GM23338 (cell line): ENCODE measurements around the gene B4GALT5. TPM values are rescaled to one million over a fixed set of nuclear protein-coding genes. Genes with fewer than 3 reads are reported as not detected.

Experiments
- ATAC-seq: fragments of 200-7000 bp; cut with Tn5 transposase; 3 replicates; pipeline ENCODE4 v1.9.1; 2020
- DNase-seq: peaks from one replicate; pipeline ENCODE4 v3.0.0-alpha.2; 2015; ENCODE audit warnings: low spot score
- H2AFZ ChIP-seq: fragments of 200-600 bp; sonication (generic); 2 replicates; pipeline ENCODE4 v1.8.0; 2016; ENCODE audit warnings: antibody characterized with exemption, mild to moderate bottlenecking, moderate library complexity
- H3F3A ChIP-seq: fragments of 200-600 bp; sonication (generic); replicated peaks from 2 replicates; pipeline ENCODE4 v1.8.0; 2017; ENCODE audit warnings: antibody characterized with exemption, mixed run types, low read depth
- H3K27ac ChIP-seq: fragments of 200-600 bp; sonication (generic); 2 replicates; pipeline ENCODE4 v1.6.1; 2016; ENCODE audit warnings: low read depth
- H3K27me3 ChIP-seq: fragments of 200-600 bp; sonication (generic); 2 replicates; pipeline ENCODE4 v1.8.0; 2016; ENCODE audit warnings: mild to moderate bottlenecking, mixed run types, moderate library complexity; ENCODE audit not compliant: insufficient read depth
- H3K36me3 ChIP-seq: fragments of 200-600 bp; sonication (generic); 2 replicates; pipeline ENCODE4 v1.8.0; 2016; ENCODE audit warnings: mild to moderate bottlenecking; ENCODE audit not compliant: insufficient read depth
- H3K4me1 ChIP-seq: fragments of 200-600 bp; sonication (generic); 2 replicates; pipeline ENCODE4 v1.8.0; 2016; ENCODE audit warnings: mild to moderate bottlenecking, moderate library complexity; ENCODE audit not compliant: insufficient read depth
- H3K4me2 ChIP-seq: fragments of 200-600 bp; sonication (generic); 2 replicates; pipeline ENCODE4 v1.7.1; 2017; ENCODE audit warnings: mixed run types
- H3K4me3 ChIP-seq: fragments of 200-600 bp; sonication (generic); 2 replicates; pipeline ENCODE4 v1.6.1; 2016; ENCODE audit warnings: mixed run types
- H3K79me2 ChIP-seq: fragments of 200-600 bp; sonication (generic); replicated peaks from 2 replicates; pipeline ENCODE4 v1.8.0; 2017; ENCODE audit warnings: mild to moderate bottlenecking; ENCODE audit not compliant: insufficient read depth
- H3K9me2 ChIP-seq: fragments of 200-600 bp; sonication (generic); 2 replicates; pipeline ENCODE4 v1.8.0; 2017; ENCODE audit not compliant: insufficient read depth
- H4K20me1 ChIP-seq: fragments of 200-600 bp; sonication (generic); replicated peaks from 2 replicates; pipeline ENCODE4 v1.8.0; 2017; ENCODE audit warnings: mild to moderate bottlenecking; ENCODE audit not compliant: insufficient read depth
- H3K27ac Mint-ChIP-seq: 2 replicates; pipeline ENCODE4 v1.8.0; 2020; ENCODE audit warnings: inconsistent platforms, mild to moderate bottlenecking, moderate library complexity, mixed read lengths
- H3K27me3 Mint-ChIP-seq: 3 replicates; pipeline ENCODE4 v1.8.0; 2022; ENCODE audit warnings: low read depth, mild to moderate bottlenecking, moderate library complexity, mixed read lengths, inconsistent platforms; ENCODE audit not compliant: insufficient read depth, poor library complexity
- H3K36me3 Mint-ChIP-seq: 3 replicates; pipeline ENCODE4 v1.8.0; 2021; ENCODE audit warnings: low read depth, mild to moderate bottlenecking, inconsistent platforms, moderate library complexity, mixed read lengths
- H3K4me1 Mint-ChIP-seq: 3 replicates; pipeline ENCODE4 v1.8.0; 2020; ENCODE audit warnings: mild to moderate bottlenecking, inconsistent platforms, mixed read lengths
- H3K4me3 Mint-ChIP-seq: 3 replicates; pipeline ENCODE4 v1.8.0; 2021; ENCODE audit warnings: moderate library complexity, mild to moderate bottlenecking, inconsistent platforms, mixed read lengths
- H3K9me3 Mint-ChIP-seq: 3 replicates; pipeline ENCODE4 v1.8.0; 2020; ENCODE audit warnings: moderate library complexity, mild to moderate bottlenecking, inconsistent platforms, mixed read lengths
- CTCF ChIP-seq, 2 experiments: fragments of 200-600 bp in 1 of 2; sonication (generic) in 1 of 2; conservative IDR thresholded peaks; 2 replicates each; pipeline versions ENCODE4 v1.5.1 to v1.6.1; 2016 to 2017; ENCODE audit warnings: antibody characterized with exemption in 2 of 2, low read depth in 2 of 2, mild to moderate bottlenecking in 2 of 2, moderate library complexity in 1 of 2
- ETS1 ChIP-seq: IDR thresholded peaks from 2 replicates; pipeline ENCODE4 v1.6.1; 2016; ENCODE audit warnings: antibody characterized with exemption
- JUNB ChIP-seq: IDR thresholded peaks from one replicate; pipeline ENCODE4 v1.6.1; 2016; ENCODE audit warnings: antibody characterized with exemption; ENCODE audit not compliant: unreplicated experiment
- NANOG ChIP-seq: IDR thresholded peaks from 2 replicates; pipeline ENCODE4 v1.6.1; 2016; ENCODE audit warnings: antibody characterized with exemption, borderline replicate concordance
- REST ChIP-seq: IDR thresholded peaks from one replicate; pipeline ENCODE4 v1.6.1; 2018; ENCODE audit warnings: antibody characterized with exemption; ENCODE audit not compliant: unreplicated experiment
- STAT1 ChIP-seq: IDR thresholded peaks from one replicate; pipeline ENCODE4 v1.6.1; 2016; ENCODE audit warnings: antibody characterized with exemption; ENCODE audit not compliant: unreplicated experiment
- ZNF114 ChIP-seq: fragments of 250-450 bp; sonication (Bioruptor Pico); IDR thresholded peaks from 2 replicates; pipeline ENCODE4 v1.5.0; 2020; ENCODE audit warnings: mild to moderate bottlenecking, moderate library complexity
- ZNF331 ChIP-seq: fragments of 250-450 bp; sonication (Bioruptor Pico); IDR thresholded peaks from 2 replicates; pipeline ENCODE4 v1.5.0; 2020; ENCODE audit warnings: low read depth, mild to moderate bottlenecking, moderate library complexity
- ZNF462 ChIP-seq: fragments of 250-450 bp; sonication (Bioruptor Pico); IDR thresholded peaks from 2 replicates; pipeline ENCODE4 v1.5.0; 2020; ENCODE audit warnings: mild to moderate bottlenecking, moderate library complexity
- polyA plus RNA-seq: library from polyadenylated mRNA; unstranded; fragments of >200 nt; fragmentation: Nextera tagmentation; extraction: Ambion mirVana; gene quantifications from 2 replicates; pipeline ENCODE4 v1.2.1, GENCODE V29; 2016
- total RNA-seq: library from RNA; depleted of rRNA; stranded (reverse); fragments of >200 nt; shearing (Covaris generic); gene quantifications from 2 replicates; pipeline ENCODE4 v1.2.3, GENCODE V29; 2014

B4GALT5 gene
- total and polyA plus RNA-seq, 2 experiments from 2014 or later, result 19.1 to 50.3 TPM

GRCh38 chr20:49749625-49750024 lies 35.9 kb upstream of the B4GALT5 start:
- H3K27me3 ChIP-seq, result no peaks in the 10 kb centered on the region
- Mint-ChIP-seq H3K36me3 (no peaks in the 10 kb centered on the region), H3K9me3 (no peaks in the 10 kb centered on the region), H3K27me3 (peaks cover 2% of the 10 kb centered on the region), H3K4me1 (peaks cover 7% of the 10 kb centered on the region; the same call in 2 of the 3 replicates), H3K27ac (no peak overlapping the region), H3K4me3 (no peak overlapping the region)
- no peak overlapping the region for H2AFZ ChIP-seq
- no peak overlapping the region for H3K4me2 ChIP-seq
- no peaks in the 10 kb centered on the region for H3K9me2 ChIP-seq
- DNase-seq (no peak), ATAC-seq (no peak)
- H4K20me1 ChIP-seq, result no peaks in the 10 kb centered on the region
- H3K27ac ChIP-seq, result no peak overlapping the region
- no peaks in the 10 kb centered on the region for H3K79me2 ChIP-seq
- no peak overlapping the region for H3K4me3 ChIP-seq
- no peaks in the 10 kb centered on the region for H3F3A ChIP-seq
- H3K4me1 ChIP-seq, result peaks cover 12% of the 10 kb centered on the region
- TF ChIP-seq ZNF114, result no peak
- TF ChIP-seq ZNF331 (CRISPR knock-in tag), result no peak
- no peak for TF ChIP-seq JUNB
- no peak for TF ChIP-seq ETS1
- TF ChIP-seq REST, result no peak
- TF ChIP-seq ZNF462, result no peak
- TF ChIP-seq NANOG, result no peak
- no peak for TF ChIP-seq CTCF (conservative IDR thresholded peaks at IDR 0.05; ENCODE audit: low read depth in 2 of 2)
- no peak for TF ChIP-seq STAT1
- no peaks in the 10 kb centered on the region for H3K36me3 ChIP-seq
